Activated naive CD4-positive, alpha-beta T cell treated with anti-CD3 and anti-CD28 coated beads, Interleukin-2, amount 50 U/mL, for 72 hours (primary cell): ENCODE results near the gene VRK2. TPM values are rescaled to one million over a fixed set of nuclear protein-coding genes. Genes with fewer than 3 reads are reported as not detected.
"Not testable (repeated sequence)": the region's sequence is repeated elsewhere in the genome, so short reads cannot be mapped to it uniquely, and the experiment has no call there.

ENCODE experiments used
- ATAC-seq, 2 donors: fragments of 150-1000 bp; cut with Tn5 transposase; 2 replicates each; pipeline ENCODE4 v1.10.0; 2021; ENCODE audit warnings: mild to moderate bottlenecking in 2 of 2, moderate library complexity in 2 of 2
- DNase-seq, 2 donors: peaks; one replicate each; pipeline ENCODE4 v3.0.0; 2021 to 2022; ENCODE audit warnings: low spot score in 2 of 2
- H3K27ac Mint-ChIP-seq, 2 donors: one replicate each; pipeline ENCODE4 v1.8.0; 2022; ENCODE audit warnings: mild to moderate bottlenecking in 2 of 2, mixed read lengths in 2 of 2
- H3K36me3 Mint-ChIP-seq, 2 donors: one replicate each; pipeline ENCODE4 v1.8.0; 2022; ENCODE audit warnings: mixed read lengths in 2 of 2
- H3K9me3 Mint-ChIP-seq, 2 donors: one replicate each; pipeline ENCODE4 v1.8.0; 2022; ENCODE audit warnings: mixed read lengths in 2 of 2
- total RNA-seq, 2 donors: library from RNA; stranded (reverse); gene quantifications; one replicate each; pipeline ENCODE4 v1.2.3, GENCODE V29; 2022

VRK2 gene
- total RNA-seq, 2 donors from 2014 or later, result 6.9 to 20.9 TPM

- not testable (repeated sequence) for ATAC-seq
Observed at GRCh38 chr2:58170334-58170933, 123.8 kb downstream of the VRK2 start.

GRCh38 chr2:58171831-58172230 is 125.2 kb downstream of the VRK2 start:
- not testable (repeated sequence) for H3K27ac Mint-ChIP-seq, DNase-seq, ATAC-seq
- H3K36me3 Mint-ChIP-seq, result peaks cover 50 to 56% of the 10 kb centered on the region in 2 donors
- peaks cover 25 to 28% of the 10 kb centered on the region in 2 donors for H3K9me3 Mint-ChIP-seq

More at GRCh38 chr2:58170334-58170933, 123.8 kb downstream of the VRK2 start:
- DNase-seq, H3K27ac Mint-ChIP-seq: not testable (repeated sequence)
- Mint-ChIP-seq H3K9me3 (peaks cover 25 to 28% of the 10 kb centered on the region in 2 donors), H3K36me3 (peaks cover 50 to 55% of the 10 kb centered on the region in 2 donors)

GRCh38 chr2:58177187-58177586 is 130.6 kb downstream of the VRK2 start:
- not testable (repeated sequence) for H3K27ac Mint-ChIP-seq

GRCh38 chr2:58180175-58180574 is 133.6 kb downstream of the VRK2 start:
- DNase-seq, H3K27ac Mint-ChIP-seq, ATAC-seq, H3K9me3 Mint-ChIP-seq: not testable (repeated sequence)
- peaks cover 4 to 19% of the 10 kb centered on the region in 2 donors for H3K36me3 Mint-ChIP-seq

More at GRCh38 chr2:58177187-58177586, 130.6 kb downstream of the VRK2 start:
- peaks cover 7 to 11% of the 10 kb centered on the region in 2 donors for H3K9me3 Mint-ChIP-seq
- peaks cover 24 to 45% of the 10 kb centered on the region in 2 donors for H3K36me3 Mint-ChIP-seq
- ATAC-seq, DNase-seq: not testable (repeated sequence)

- ATAC-seq (no peak), DNase-seq (no peak)
- Mint-ChIP-seq H3K9me3 (peaks cover 0 to 4% of the 10 kb centered on the region in 2 donors), H3K27ac (no peak overlapping the region), H3K36me3 (peaks cover 4 to 19% of the 10 kb centered on the region in 2 donors)
Observed at GRCh38 chr2:58180635-58181034, 134.0 kb downstream of the VRK2 start.

GRCh38 chr2:58182527-58182926 is 135.9 kb downstream of the VRK2 start:
- no peak for DNase-seq
- no peak for ATAC-seq
- Mint-ChIP-seq H3K9me3 (peaks cover 0 to 4% of the 10 kb centered on the region in 2 donors), H3K27ac (no peak overlapping the region), H3K36me3 (peaks cover 4 to 14% of the 10 kb centered on the region in 2 donors)

- ATAC-seq (no peak), DNase-seq (no peak)
- Mint-ChIP-seq H3K9me3 (no peaks in the 10 kb centered on the region), H3K27ac (no peak overlapping the region), H3K36me3 (no peaks in the 10 kb centered on the region)
Observed at GRCh38 chr2:58186501-58186900, 139.9 kb downstream of the VRK2 start.

- H3K36me3 Mint-ChIP-seq, H3K27ac Mint-ChIP-seq, H3K9me3 Mint-ChIP-seq, ATAC-seq, DNase-seq: not testable (repeated sequence)
Observed at GRCh38 chr2:58187022-58187421, 140.4 kb downstream of the VRK2 start.

- DNase-seq (no peak), ATAC-seq (no peak)
- H3K36me3 Mint-ChIP-seq, result peaks cover 0 to 6% of the 10 kb centered on the region in 2 donors
- H3K9me3 Mint-ChIP-seq, result no peaks in the 10 kb centered on the region
- no peak overlapping the region for H3K27ac Mint-ChIP-seq
Observed at GRCh38 chr2:58194458-58194857, 147.9 kb downstream of the VRK2 start.

GRCh38 chr2:58195662-58196061 is 149.1 kb downstream of the VRK2 start:
- ATAC-seq (no peak), DNase-seq (no peak)
- peaks cover 0 to 6% of the 10 kb centered on the region in 2 donors for H3K36me3 Mint-ChIP-seq
- no peak overlapping the region for H3K27ac Mint-ChIP-seq
- no peaks in the 10 kb centered on the region for H3K9me3 Mint-ChIP-seq

- no peak for ATAC-seq
- DNase-seq, result no peak
- Mint-ChIP-seq H3K9me3 (no peaks in the 10 kb centered on the region), H3K36me3 (peaks cover 0 to 6% of the 10 kb centered on the region in 2 donors), H3K27ac (no peak overlapping the region)
Observed at GRCh38 chr2:58197894-58198293, 151.3 kb downstream of the VRK2 start.

GRCh38 chr2:58202404-58202803 is 155.8 kb downstream of the VRK2 start:
- DNase-seq (no peak), ATAC-seq (no peak)
- Mint-ChIP-seq H3K36me3 (peaks cover 0 to 6% of the 10 kb centered on the region in 2 donors), H3K27ac (no peak overlapping the region), H3K9me3 (no peaks in the 10 kb centered on the region)

GRCh38 chr2:58203018-58203417 is 156.4 kb downstream of the VRK2 start:
- H3K27ac Mint-ChIP-seq, result no peak overlapping the region
- peaks cover 0 to under 1% of the 10 kb centered on the region in 2 donors for H3K36me3 Mint-ChIP-seq
- DNase-seq (no peak), ATAC-seq (no peak)
- no peaks in the 10 kb centered on the region for H3K9me3 Mint-ChIP-seq

- no peak for ATAC-seq
Observed at GRCh38 chr2:58204195-58204959, 157.8 kb downstream of the VRK2 start.

GRCh38 chr2:58206785-58207184 is 160.2 kb downstream of the VRK2 start:
- no peak for DNase-seq
- peaks cover 5 to 9% of the 10 kb centered on the region in 2 donors for H3K9me3 Mint-ChIP-seq
- no peak overlapping the region for H3K27ac Mint-ChIP-seq
- ATAC-seq, result no peak
- peaks cover 8 to 18% of the 10 kb centered on the region in 2 donors for H3K36me3 Mint-ChIP-seq

More at GRCh38 chr2:58204195-58204959, 157.8 kb downstream of the VRK2 start:
- Mint-ChIP-seq H3K27ac (no peak overlapping the region), H3K9me3 (no peaks in the 10 kb centered on the region), H3K36me3 (no peaks in the 10 kb centered on the region)
- no peak for DNase-seq

GRCh38 chr2:58207189-58207588 is 160.6 kb downstream of the VRK2 start:
- no peak for ATAC-seq
- H3K9me3 Mint-ChIP-seq, result peaks cover 7 to 13% of the 10 kb centered on the region in 2 donors

More at GRCh38 chr2:58207189-58207588, 160.6 kb downstream of the VRK2 start:
- DNase-seq, result no peak
- H3K36me3 Mint-ChIP-seq, result peaks cover 12 to 22% of the 10 kb centered on the region in 2 donors
- no peak overlapping the region for H3K27ac Mint-ChIP-seq
